GM12872 (cell line): ENCODE results near the gene MYO18B.

Source experiments
- CTCF ChIP-seq: IDR thresholded peaks from 3 replicates; pipeline ENCODE4 v1.5.1; 2011; ENCODE audit warnings: low read depth, mild to moderate bottlenecking, low read length, moderate library complexity; ENCODE audit not compliant: insufficient read depth

The MYO18B gene

GRCh38 chr22:26008587-26008986, 266.6 kb downstream of the MYO18B start:
- no peak for TF ChIP-seq CTCF

- TF ChIP-seq CTCF = no peak
Measured at GRCh38 chr22:26016916-26017315, 274.9 kb downstream of the MYO18B start.

GRCh38 chr22:26017932-26018331, 275.9 kb downstream of the MYO18B start:
- TF ChIP-seq CTCF = no peak

GRCh38 chr22:26019596-26019995, 277.6 kb downstream of the MYO18B start:
- no peak for TF ChIP-seq CTCF

- no peak for TF ChIP-seq CTCF
Measured at GRCh38 chr22:26021516-26021915, 279.5 kb downstream of the MYO18B start.

GRCh38 chr22:26023104-26023775, 281.3 kb downstream of the MYO18B start:
- TF ChIP-seq CTCF = no peak

- TF ChIP-seq CTCF = no peak
Measured at GRCh38 chr22:26025626-26026025, 283.6 kb downstream of the MYO18B start.
